ENCODE results near the gene INSYN2B.

The INSYN2B gene

DNA sequence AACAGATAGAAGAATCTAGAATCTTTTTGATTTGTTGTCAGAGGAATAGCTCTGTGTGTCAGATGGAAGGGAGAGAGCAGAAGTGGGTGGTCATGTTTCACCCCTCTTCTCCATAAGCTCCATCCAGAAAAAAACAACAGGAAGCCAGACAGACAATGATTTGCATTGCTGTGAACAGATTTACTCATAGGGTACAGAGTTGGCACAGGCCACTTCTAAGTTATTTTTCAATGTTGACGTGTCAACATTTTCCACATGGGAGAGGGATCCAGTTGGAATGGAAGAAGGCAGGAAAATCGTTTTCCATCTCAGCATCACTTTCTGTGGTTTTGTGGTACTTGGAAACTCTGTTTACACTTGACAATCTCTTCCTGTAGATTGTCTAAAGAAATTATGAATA lies 86.7 kb downstream of the INSYN2B start:
- TF ChIP-seq, protein P1, sequence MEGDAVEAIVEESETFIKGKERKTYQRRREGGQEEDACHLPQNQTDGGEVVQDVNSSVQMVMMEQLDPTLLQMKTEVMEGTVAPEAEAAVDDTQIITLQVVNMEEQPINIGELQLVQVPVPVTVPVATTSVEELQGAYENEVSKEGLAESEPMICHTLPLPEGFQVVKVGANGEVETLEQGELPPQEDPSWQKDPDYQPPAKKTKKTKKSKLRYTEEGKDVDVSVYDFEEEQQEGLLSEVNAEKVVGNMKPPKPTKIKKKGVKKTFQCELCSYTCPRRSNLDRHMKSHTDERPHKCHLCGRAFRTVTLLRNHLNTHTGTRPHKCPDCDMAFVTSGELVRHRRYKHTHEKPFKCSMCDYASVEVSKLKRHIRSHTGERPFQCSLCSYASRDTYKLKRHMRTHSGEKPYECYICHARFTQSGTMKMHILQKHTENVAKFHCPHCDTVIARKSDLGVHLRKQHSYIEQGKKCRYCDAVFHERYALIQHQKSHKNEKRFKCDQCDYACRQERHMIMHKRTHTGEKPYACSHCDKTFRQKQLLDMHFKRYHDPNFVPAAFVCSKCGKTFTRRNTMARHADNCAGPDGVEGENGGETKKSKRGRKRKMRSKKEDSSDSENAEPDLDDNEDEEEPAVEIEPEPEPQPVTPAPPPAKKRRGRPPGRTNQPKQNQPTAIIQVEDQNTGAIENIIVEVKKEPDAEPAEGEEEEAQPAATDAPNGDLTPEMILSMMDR (IDR thresholded peaks at IDR 0.05; ENCODE audit: insufficient read depth, low read depth, low read length, missing control alignments), result no peak
- H3K4me3 ChIP-seq (ENCODE audit: low read length), result no peak overlapping the region
- DNase-seq (ENCODE audit: low read depth), result peak; percentile 28

DNA sequence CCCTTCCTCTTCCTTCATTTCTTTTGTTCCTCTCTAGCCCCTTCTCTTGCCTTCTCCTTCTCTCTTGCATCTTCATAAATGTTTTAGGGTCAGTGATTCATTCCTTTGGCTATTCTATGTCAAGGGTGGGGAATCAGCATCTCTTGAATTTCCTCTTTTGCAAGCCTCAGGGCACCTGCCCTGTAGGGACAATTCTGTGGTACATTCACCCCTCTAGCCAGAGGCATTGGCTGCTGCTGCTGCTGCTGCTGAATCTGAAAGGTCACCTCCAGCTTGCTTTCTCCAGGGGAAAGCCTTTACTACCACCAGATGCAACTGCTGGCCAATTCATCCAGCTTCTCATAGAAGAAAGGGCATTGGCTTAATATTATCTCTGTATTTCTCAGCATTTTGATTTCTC lies 87.3 kb downstream of the INSYN2B start:
- DNase-seq (ENCODE audit: low read depth), result no peak

DNA sequence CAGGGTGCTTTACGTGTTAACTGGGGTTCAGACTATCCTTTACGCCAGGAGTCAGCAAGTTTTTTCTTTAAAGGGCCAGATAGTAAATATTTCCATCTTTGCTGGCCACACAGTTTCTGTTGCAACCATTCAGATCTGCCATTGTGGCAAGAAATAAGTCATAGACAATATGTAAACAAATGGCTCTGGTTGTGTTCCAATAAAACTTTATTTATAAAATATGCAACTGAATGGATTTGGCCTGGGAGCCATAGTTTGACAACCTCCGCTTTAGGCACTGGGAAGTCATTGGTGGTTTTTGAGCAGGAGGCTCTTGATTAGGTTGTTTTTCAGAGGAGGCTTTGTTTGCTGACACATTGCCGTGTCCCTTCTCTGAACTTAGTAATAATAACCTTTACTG lies 90.7 kb downstream of the INSYN2B start:
- DNase-seq (ENCODE audit: low read depth), result no peak
- no peak overlapping the region for H3K4me3 ChIP-seq (ENCODE audit: low read length)
- TF ChIP-seq, protein P1 (IDR thresholded peaks at IDR 0.05; ENCODE audit: insufficient read depth, low read depth, low read length, missing control alignments), result no peak

More for the DNA sequence above, 87.3 kb downstream of the INSYN2B start:
- no peak overlapping the region for H3K4me3 ChIP-seq (ENCODE audit: low read length)
- TF ChIP-seq, protein P1 (IDR thresholded peaks at IDR 0.05; ENCODE audit: insufficient read depth, low read depth, low read length, missing control alignments), result no peak

DNA sequence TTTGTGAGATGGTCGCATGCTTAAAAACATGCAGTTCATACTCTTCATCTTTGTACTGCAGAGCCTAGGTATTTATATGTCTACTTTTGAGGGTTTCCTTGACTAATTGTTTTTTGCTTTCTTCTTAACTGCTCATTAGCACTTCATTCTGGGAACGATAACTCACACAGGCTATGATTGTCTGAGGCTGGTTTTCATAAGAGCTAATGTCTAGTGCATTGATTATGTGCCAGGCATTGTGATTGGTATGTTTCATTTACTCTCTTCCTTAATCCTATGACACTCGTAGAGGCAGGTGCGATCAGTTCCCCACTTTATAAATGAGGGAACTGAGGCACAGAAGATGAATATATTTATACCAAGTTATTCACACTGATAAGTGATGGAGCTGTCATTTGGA lies 93.6 kb downstream of the INSYN2B start:
- no peak overlapping the region for H3K4me3 ChIP-seq (ENCODE audit: low read length)
- DNase-seq (ENCODE audit: low read depth), result no peak
- TF ChIP-seq, protein P1 (IDR thresholded peaks at IDR 0.05; ENCODE audit: insufficient read depth, low read depth, low read length, missing control alignments), result no peak

DNA sequence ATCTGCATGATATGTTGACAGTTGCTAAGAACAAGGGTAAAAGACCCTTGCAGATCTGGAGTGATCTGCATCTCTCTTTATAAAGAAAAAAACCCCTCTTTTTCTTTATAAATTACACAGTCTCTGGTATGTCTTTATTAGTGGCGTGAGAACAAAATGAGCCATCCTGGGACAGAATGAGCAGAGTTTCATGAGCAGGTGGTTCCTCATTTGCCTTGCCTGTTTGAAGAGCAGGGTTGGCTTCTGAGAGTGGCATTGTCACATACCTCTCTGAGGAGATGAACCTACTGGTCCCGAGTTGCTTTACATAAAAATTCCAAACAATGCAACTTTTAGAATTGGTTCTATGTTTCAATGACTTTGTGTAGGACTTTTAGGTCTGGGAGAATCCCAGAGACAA lies 94.3 kb downstream of the INSYN2B start:
- DNase-seq (ENCODE audit: low read depth), result no peak
- no peak overlapping the region for H3K4me3 ChIP-seq (ENCODE audit: low read length)
- TF ChIP-seq, protein P1 (IDR thresholded peaks at IDR 0.05; ENCODE audit: insufficient read depth, low read depth, low read length, missing control alignments), result no peak

DNA sequence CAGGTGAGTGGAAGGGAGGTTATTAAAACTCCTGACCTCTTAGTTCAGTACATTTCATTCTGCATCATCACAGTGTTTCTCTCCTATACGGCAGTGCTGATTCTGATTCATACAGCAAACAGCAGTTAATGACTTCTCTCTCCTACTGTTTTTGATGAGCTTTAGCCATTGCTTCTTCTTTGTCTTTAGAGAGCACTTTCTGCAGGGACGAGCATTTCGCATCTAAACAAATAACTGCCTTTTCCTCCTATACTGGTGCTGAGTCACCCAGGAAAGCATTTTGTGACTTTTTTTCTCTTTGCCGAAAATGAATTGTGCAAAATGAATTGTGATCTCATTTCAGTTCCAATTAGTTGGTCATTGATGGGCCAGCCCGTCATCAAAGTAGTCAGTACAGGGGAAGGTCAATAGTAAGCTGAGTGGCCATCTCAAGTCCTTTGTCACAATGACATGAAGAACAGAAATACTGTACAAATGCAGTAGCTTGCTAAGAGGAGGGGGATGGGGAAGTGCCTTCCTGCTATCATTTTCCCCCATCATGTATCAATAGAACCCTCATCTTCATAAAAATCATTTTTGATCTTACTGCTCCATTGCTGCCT lies 98.5 kb downstream of the INSYN2B start:
- no peak overlapping the region for H3K4me3 ChIP-seq (ENCODE audit: low read length)
- TF ChIP-seq, protein P1 (IDR thresholded peaks at IDR 0.05; ENCODE audit: insufficient read depth, low read depth, low read length, missing control alignments), result no peak
- DNase-seq (ENCODE audit: low read depth), result no peak

DNA sequence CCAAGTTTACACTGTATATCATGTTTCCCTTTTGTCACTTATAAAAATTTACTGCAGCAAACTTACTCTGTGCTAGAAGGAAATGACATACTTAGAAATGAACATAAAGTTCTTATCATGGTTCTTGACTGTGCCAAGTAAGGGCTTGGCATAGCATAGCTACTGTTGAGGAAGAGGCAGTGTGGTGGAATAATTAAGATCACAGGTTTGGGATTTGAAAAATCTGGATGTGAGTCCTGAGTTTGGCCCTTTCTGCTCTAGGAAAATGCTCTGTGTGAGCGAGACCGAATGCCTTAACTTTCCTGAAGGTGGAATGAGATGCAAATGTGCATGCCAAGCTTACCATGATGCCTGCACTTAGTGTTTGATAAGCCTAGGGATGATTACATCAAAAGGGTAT lies 99.5 kb downstream of the INSYN2B start:
- TF ChIP-seq, protein P1 (IDR thresholded peaks at IDR 0.05; ENCODE audit: insufficient read depth, low read depth, low read length, missing control alignments), result no peak
- no peak overlapping the region for H3K4me3 ChIP-seq (ENCODE audit: low read length)
- DNase-seq (ENCODE audit: low read depth), result no peak

All from epithelial cell of esophagus (primary cell).